Thoracic aorta (tissue), 2 donors: Measurements from ENCODE around the gene TMEM37. TPM values are rescaled to one million over a fixed set of nuclear protein-coding genes. Genes with fewer than 3 reads are reported as not detected.

ENCODE experiments used
- ATAC-seq: fragments of 150-250 bp; one replicate; pipeline ENCODE4 v1.8.0; 2017; ENCODE audit warnings: low read depth; ENCODE audit not compliant: insufficient number of reproducible peaks, low FRiP score
- DNase-seq: peaks from one replicate; pipeline ENCODE4 v3.0.0-alpha.2; 2020; ENCODE audit warnings: low spot score
- H3K27ac ChIP-seq, 2 donors: fragments of 200-600 bp; sonication (generic); 1 replicate in 1 of 2; 2 replicates in 1 of 2; pipeline ENCODE4 v1.5.1; 2016; ENCODE audit warnings: mild to moderate bottlenecking in 2 of 2, moderate library complexity in 2 of 2
- H3K27me3 ChIP-seq: fragments of 200-600 bp; sonication (generic); replicated peaks from 2 replicates; pipeline ENCODE4 v1.6.0; 2016; ENCODE audit warnings: mild to moderate bottlenecking; ENCODE audit not compliant: insufficient read depth
- H3K36me3 ChIP-seq: fragments of 200-600 bp; sonication (generic); one replicate; pipeline ENCODE4 v1.5.1; 2016
- H3K4me1 ChIP-seq, 2 donors: fragments of 200-600 bp; sonication (generic); 1 replicate in 1 of 2; 2 replicates in 1 of 2; pipeline versions ENCODE4 v1.5.1 to v1.6.0; 2016; ENCODE audit warnings: low read depth in 2 of 2, mild to moderate bottlenecking in 1 of 2; ENCODE audit not compliant: control insufficient read depth in 1 of 2
- H3K4me3 ChIP-seq: fragments of 200-600 bp; sonication (generic); 2 replicates; pipeline ENCODE4 v1.5.1; 2016; ENCODE audit warnings: mild to moderate bottlenecking
- H3K9me3 ChIP-seq: fragments of 200-600 bp; sonication (generic); 2 replicates; pipeline ENCODE4 v1.5.1; 2016
- CTCF ChIP-seq: fragments of 200-600 bp; sonication (generic); IDR thresholded peaks from one replicate; pipeline ENCODE4 v1.5.1; 2019; ENCODE audit warnings: antibody characterized with exemption
- total RNA-seq, 2 donors: library from RNA; depleted of rRNA; stranded (reverse); fragments of >200 nt; gene quantifications; one replicate each; pipeline versions ENCODE4 v1.1.0 to v1.2.3, GENCODE V29; 2016

TMEM37 gene
- total RNA-seq, 2 donors from 2014 or later, result 4.9 to 12.3 TPM

- Histone ChIP-seq H3K4me1 (no peaks in the 10 kb centered on the region), H3K27ac (no peak overlapping the region), H3K4me3 (no peak overlapping the region), H3K9me3 (no peaks in the 10 kb centered on the region), H3K27me3 (no peaks in the 10 kb centered on the region), H3K36me3 (no peaks in the 10 kb centered on the region)
- ATAC-seq (no peak), DNase-seq (no peak)
- TF ChIP-seq CTCF, result no peak
Observed at GRCh38 chr2:119439574-119440500, 8.2 kb downstream of the TMEM37 start.

- Histone ChIP-seq H3K27ac (no peak overlapping the region), H3K4me3 (no peak overlapping the region), H3K9me3 (no peaks in the 10 kb centered on the region), H3K27me3 (no peaks in the 10 kb centered on the region), H3K4me1 (no peaks in the 10 kb centered on the region), H3K36me3 (no peaks in the 10 kb centered on the region)
- no peak for TF ChIP-seq CTCF
- ATAC-seq (no peak), DNase-seq (no peak)
Observed at GRCh38 chr2:119440501-119440870, 8.8 kb downstream of the TMEM37 start.

- Histone ChIP-seq H3K4me1 (no peaks in the 10 kb centered on the region), H3K4me3 (no peak overlapping the region), H3K27me3 (no peaks in the 10 kb centered on the region), H3K27ac (no peak overlapping the region), H3K9me3 (no peaks in the 10 kb centered on the region), H3K36me3 (no peaks in the 10 kb centered on the region)
- no peak for ATAC-seq
- no peak for DNase-seq
- no peak for TF ChIP-seq CTCF
Observed at GRCh38 chr2:119440873-119441272, 9.2 kb downstream of the TMEM37 start.

GRCh38 chr2:119441376-119442225 lies 9.9 kb downstream of the TMEM37 start:
- H3K27ac ChIP-seq, result no peak overlapping the region
- DNase-seq (no peak), ATAC-seq (no peak)
- no peaks in the 10 kb centered on the region for H3K36me3 ChIP-seq
- no peaks in the 10 kb centered on the region for H3K4me1 ChIP-seq
- H3K27me3 ChIP-seq, result no peaks in the 10 kb centered on the region
- no peaks in the 10 kb centered on the region for H3K9me3 ChIP-seq
- TF ChIP-seq CTCF, result no peak
- H3K4me3 ChIP-seq, result no peak overlapping the region

- ATAC-seq (no peak), DNase-seq (no peak)
- Histone ChIP-seq H3K27me3 (no peaks in the 10 kb centered on the region), H3K4me3 (no peak overlapping the region), H3K27ac (no peak overlapping the region), H3K36me3 (no peaks in the 10 kb centered on the region), H3K9me3 (no peaks in the 10 kb centered on the region), H3K4me1 (no peaks in the 10 kb centered on the region)
- TF ChIP-seq CTCF, result no peak
Observed at GRCh38 chr2:119442226-119442619, 10.6 kb downstream of the TMEM37 start.
